Calu3 (cell line): ENCODE results near the gene SRXN1. TPM values are rescaled to one million over a fixed set of nuclear protein-coding genes. Genes with fewer than 3 reads are reported as not detected.

Source experiments
- BruUV-seq: library from RNA; stranded (reverse); fragments of 400-500 nt; replicated peaks from 2 replicates; lab custom pipeline; 2021; lab: Mats Ljungman, UMichigan
- CTCF ChIA-PET: fragments of 300-600 bp; sonication (Branson Sonifier 250); formaldehyde crosslinking; loops from one replicate; lab custom pipeline; 2022; ENCODE audit warnings: antibody characterized with exemption; lab: Charles Lee
- DNase-seq: peaks from one replicate; pipeline ENCODE4 v3.0.0; 2022
- H3K27ac Mint-ChIP-seq: one replicate; pipeline ENCODE4 v1.8.0; 2022; ENCODE audit warnings: mixed read lengths; ENCODE audit not compliant: unreplicated experiment
- H3K27me3 Mint-ChIP-seq: one replicate; pipeline ENCODE4 v1.8.0; 2022; ENCODE audit warnings: mixed read lengths; ENCODE audit not compliant: unreplicated experiment
- H3K36me3 Mint-ChIP-seq: one replicate; pipeline ENCODE4 v1.8.0; 2022; ENCODE audit warnings: mild to moderate bottlenecking, moderate library complexity, mixed read lengths; ENCODE audit not compliant: insufficient read depth, unreplicated experiment
- H3K4me1 Mint-ChIP-seq: one replicate; pipeline ENCODE4 v1.8.0; 2022; ENCODE audit warnings: mild to moderate bottlenecking, low read depth, mixed read lengths; ENCODE audit not compliant: unreplicated experiment
- H3K4me3 Mint-ChIP-seq: one replicate; pipeline ENCODE4 v1.8.0; 2022; ENCODE audit warnings: mild to moderate bottlenecking, low read depth, moderate library complexity, mixed read lengths; ENCODE audit not compliant: unreplicated experiment
- H3K9me3 Mint-ChIP-seq: one replicate; pipeline ENCODE4 v1.8.0; 2022; ENCODE audit warnings: low read depth, mixed read lengths; ENCODE audit not compliant: unreplicated experiment
- CTCF ChIP-seq: fragments of 200-600 bp; IDR thresholded peaks from one replicate; pipeline ENCODE4 v1.8.0; 2022; ENCODE audit warnings: antibody characterized with exemption; ENCODE audit not compliant: unreplicated experiment
- intact Hi-C: fragments of 100-400 bp; cut with micrococcal nuclease; formaldehyde crosslinking; loops from one replicate; pipeline ENCODE4 v1.10.0; 2022; ENCODE audit not compliant: unreplicated experiment
- total RNA-seq: library from RNA; stranded (reverse); gene quantifications from 2 replicates; pipeline ENCODE4 v1.2.3, GENCODE V29; 2022

Gene SRXN1
- total RNA-seq, 1 experiment from 2014 or later = 17.4 TPM

DNA sequence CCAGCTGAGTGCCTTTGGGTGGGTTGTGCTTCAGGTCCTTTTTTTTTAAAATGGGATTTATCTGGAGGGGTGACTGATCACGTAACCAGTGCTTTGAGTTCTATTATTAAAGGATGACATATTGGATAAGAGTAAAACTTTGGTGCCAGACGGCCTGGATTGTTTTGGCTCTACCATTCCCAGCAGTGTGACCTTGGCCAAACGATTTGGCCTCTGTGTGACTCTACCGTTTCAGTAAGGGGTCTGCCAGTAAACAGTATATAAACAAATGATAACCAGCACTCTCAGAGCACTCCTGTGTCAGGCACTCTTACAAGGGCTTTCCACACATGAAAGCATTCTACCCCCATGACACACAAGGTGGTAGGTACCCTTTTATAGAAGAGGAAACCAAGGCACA lies 13.9 kb upstream of the SRXN1 start:
- Mint-ChIP-seq H3K36me3 (no peaks in the 10 kb centered on the region), H3K9me3 (no peaks in the 10 kb centered on the region), H3K27me3 (peaks cover 25% of the 10 kb centered on the region), H3K4me1 (peaks cover 9% of the 10 kb centered on the region), H3K4me3 (no peak overlapping the region), H3K27ac (no peak overlapping the region)
- intact Hi-C loops = no loop called here
- CTCF ChIA-PET = interaction anchor here (0.5 to 1.1 kb wide), 10 partner anchors 9 to 181 kb away, joined by 3 to 9 read pairs (median 4); partner anchors contain the start of gene SLC52A3
- DNase-seq = no peak
- no TSS peak for BruUV-seq
- TF ChIP-seq CTCF = no peak

GRCh38 chr20:665276-665675 lies 12.3 kb upstream of the SRXN1 start:
- no peak for TF ChIP-seq CTCF
- Mint-ChIP-seq H3K27me3 (peaks cover 14% of the 10 kb centered on the region), H3K9me3 (no peaks in the 10 kb centered on the region), H3K4me3 (no peak overlapping the region), H3K36me3 (no peaks in the 10 kb centered on the region), H3K4me1 (no peaks in the 10 kb centered on the region), H3K27ac (no peak overlapping the region)
- no peak for DNase-seq
- no TSS peak for BruUV-seq
- CTCF ChIA-PET = no interaction called here
- intact Hi-C loops = no loop called here

- H3K4me1 Mint-ChIP-seq = no peaks in the 10 kb centered on the region
- TF ChIP-seq CTCF = no peak
- CTCF ChIA-PET = no interaction called here
These were observed 11.6 kb upstream of the SRXN1 start for GRCh38 chr20:664576-664975.

DNA sequence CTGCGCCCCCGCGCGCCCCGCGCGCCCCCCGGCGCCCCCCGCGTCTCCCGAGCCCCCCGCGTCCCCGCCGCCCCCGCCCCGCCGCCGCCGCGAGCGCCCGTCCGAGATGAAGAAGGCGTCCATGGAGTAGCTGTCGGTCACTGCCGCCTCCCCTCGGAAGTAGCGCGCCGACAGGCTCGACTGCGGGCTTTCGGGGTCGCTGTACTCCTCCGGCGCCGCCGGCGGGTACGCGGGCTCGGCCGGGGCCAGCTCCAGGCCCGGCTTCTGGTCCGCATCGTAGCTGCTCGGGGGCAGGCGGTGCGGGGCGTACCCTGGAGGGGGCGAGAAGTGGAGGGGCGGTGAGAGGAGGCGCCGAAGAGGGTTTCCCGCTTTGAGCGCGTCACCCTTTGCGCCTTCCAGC lies 11.2 kb upstream of the SRXN1 start:
- no peak for TF ChIP-seq CTCF
- Mint-ChIP-seq H3K9me3 (no peaks in the 10 kb centered on the region), H3K27me3 (peaks cover 15% of the 10 kb centered on the region), H3K4me3 (no peak overlapping the region), H3K27ac (no peak overlapping the region), H3K36me3 (no peaks in the 10 kb centered on the region), H3K4me1 (no peaks in the 10 kb centered on the region)
- CTCF ChIA-PET = no interaction called here
- no peak for DNase-seq
- intact Hi-C loops = no loop called here
- BruUV-seq = no TSS peak

More at GRCh38 chr20:664576-664975, 11.6 kb upstream of the SRXN1 start:
- DNase-seq = no peak
- no peak overlapping the region for H3K27ac Mint-ChIP-seq
- no TSS peak for BruUV-seq
- no peaks in the 10 kb centered on the region for H3K9me3 Mint-ChIP-seq
- intact Hi-C loops = no loop called here
- H3K27me3 Mint-ChIP-seq = peaks cover 14% of the 10 kb centered on the region
- no peak overlapping the region for H3K4me3 Mint-ChIP-seq
- H3K36me3 Mint-ChIP-seq = no peaks in the 10 kb centered on the region
